Lower leg skin (tissue), 3 donors: Measurements from ENCODE around the gene FAM163A.

ENCODE experiments used
- CTCF ChIP-seq, 3 donors: fragments of 450-650 bp; IDR thresholded peaks; one replicate each; pipeline ENCODE4 v1.5.1; 2016; ENCODE audit warnings: antibody characterized with exemption in 3 of 3, mild to moderate bottlenecking in 3 of 3, moderate library complexity in 2 of 3
- POLR2A ChIP-seq, 2 donors: fragments of 450-650 bp; IDR thresholded peaks; one replicate each; pipeline ENCODE4 v1.6.1; 2016 to 2017; ENCODE audit warnings: antibody characterized with exemption in 2 of 2, mild to moderate bottlenecking in 1 of 2, moderate library complexity in 1 of 2

- no peak for TF ChIP-seq CTCF (IDR thresholded peaks at IDR 0.05)
- TF ChIP-seq POLR2A (IDR thresholded peaks at IDR 0.05): no peak
Measured at GRCh38 chr1:179748772-179749171, 5.7 kb downstream of the FAM163A start.
